ENCODE results near the gene ACADS. TPM values are rescaled to one million over a fixed set of nuclear protein-coding genes. Genes with fewer than 3 reads are reported as not detected.
"Not testable (repeated sequence)": the region's sequence is repeated elsewhere in the genome, so short reads cannot be mapped to it uniquely, and the experiment has no call there.

The ACADS gene
- total RNA-seq, 2 experiments from 2014 or later: 15.6 to 16.6 TPM

DNA sequence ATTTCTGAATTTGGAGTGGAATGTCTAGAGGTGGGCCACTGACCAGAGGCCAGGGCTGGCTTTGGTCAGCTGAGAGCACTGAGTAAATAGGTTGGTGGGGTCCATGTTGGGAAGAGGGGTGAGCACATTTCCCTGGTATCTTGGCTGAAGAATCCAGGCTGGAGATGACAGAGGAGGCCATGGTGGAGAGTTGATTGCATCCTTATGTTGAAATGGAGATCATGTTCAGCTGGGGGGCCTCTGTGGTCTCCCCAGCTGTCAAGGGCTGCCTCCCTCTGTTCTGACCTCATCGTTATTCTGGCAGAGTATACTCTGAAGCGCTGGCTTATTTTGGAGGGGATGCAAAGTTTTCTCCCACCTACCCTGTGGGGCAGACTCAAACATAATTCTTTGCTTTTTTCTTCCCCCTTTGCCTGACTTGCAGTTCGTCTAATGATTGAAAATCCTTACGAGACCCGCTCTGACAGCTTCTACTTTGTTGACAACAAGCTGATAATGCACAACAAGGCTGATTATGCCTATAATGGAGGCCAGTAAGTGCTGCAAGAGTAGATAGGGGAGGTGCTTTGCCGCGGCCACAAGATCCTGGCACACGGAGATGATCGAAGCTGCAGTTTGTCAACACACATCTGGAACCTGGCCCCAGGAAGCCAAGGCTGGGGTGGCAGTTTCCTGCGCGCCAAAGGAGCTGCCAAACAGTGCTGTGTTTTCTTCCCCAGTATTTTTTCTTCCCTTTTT lies 6.0 kb upstream of the ACADS start:
- intact Hi-C loops (cut with micrococcal nuclease): no loop called here
- peaks cover 64% of the 10 kb centered on the region for H3K36me3 Mint-ChIP-seq
- no peaks in the 10 kb centered on the region for H3K27me3 Mint-ChIP-seq
- H3K27ac Mint-ChIP-seq: no peak overlapping the region
- H3K4me1 Mint-ChIP-seq (ENCODE audit: low read depth): peaks cover under 1% of the 10 kb centered on the region
- H3K9me3 Mint-ChIP-seq: no peaks in the 10 kb centered on the region
- H3K4me3 Mint-ChIP-seq: no peak overlapping the region
- DNase-seq: no peak
- ChIA-PET POLR2A (no interaction called here), CTCF (interaction anchor here (0.5 to 2.0 kb wide), 4 partner anchors 70 to 267 kb away, joined by 3 to 8 read pairs (median 4); no protein-coding TSS in a partner anchor)

DNA sequence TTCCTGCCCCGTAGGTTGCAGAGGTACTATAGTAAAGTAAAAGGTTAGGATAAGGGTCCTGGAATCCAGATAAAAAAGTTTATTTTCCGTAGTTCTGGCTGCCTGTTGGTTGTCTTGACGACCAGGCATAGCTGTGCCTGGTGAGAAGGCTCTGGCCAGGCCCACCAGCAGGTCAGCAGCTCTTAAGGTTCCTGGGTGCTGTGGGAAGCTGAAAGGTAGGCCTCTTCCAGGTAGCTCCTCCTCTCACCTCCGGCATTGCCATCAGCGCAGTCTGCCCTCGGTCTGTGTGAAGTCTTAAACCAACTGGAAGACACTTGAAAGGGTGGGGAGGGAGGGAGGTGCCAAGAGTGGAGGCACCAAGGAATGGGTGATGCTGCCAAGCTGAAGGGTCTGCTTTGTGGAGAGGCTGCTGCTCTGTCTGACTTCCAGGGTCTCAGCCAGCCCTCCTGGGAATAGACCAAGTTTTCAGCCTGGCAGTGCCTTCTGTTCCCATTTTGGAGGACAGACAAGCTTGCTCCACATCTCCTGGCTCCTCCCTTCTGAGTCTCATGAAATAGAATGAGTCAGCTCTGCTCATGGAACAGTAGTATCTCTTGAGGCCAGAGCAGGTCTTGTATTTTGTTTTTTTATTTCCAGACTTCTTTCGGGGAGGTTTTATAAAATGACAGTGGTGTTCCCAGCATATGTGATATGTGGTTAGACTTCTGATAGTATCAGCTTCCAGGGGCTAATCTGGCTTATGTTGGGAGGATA lies 5.2 kb upstream of the ACADS start:
- H3K4me1 Mint-ChIP-seq (ENCODE audit: low read depth): peaks cover 8% of the 10 kb centered on the region
- intact Hi-C loops (cut with micrococcal nuclease): no loop called here
- POLR2A ChIA-PET: no interaction called here
- no peak for DNase-seq
- H3K36me3 Mint-ChIP-seq: peaks cover 60% of the 10 kb centered on the region
- no peaks in the 10 kb centered on the region for H3K27me3 Mint-ChIP-seq
- CTCF ChIA-PET: interaction anchor here (0.6 to 2.0 kb wide), 5 partner anchors 9 to 614 kb away, joined by 3 to 8 read pairs (median 5); no protein-coding TSS in a partner anchor
- no peak overlapping the region for H3K4me3 Mint-ChIP-seq
- no peak overlapping the region for H3K27ac Mint-ChIP-seq
- no peaks in the 10 kb centered on the region for H3K9me3 Mint-ChIP-seq

DNA sequence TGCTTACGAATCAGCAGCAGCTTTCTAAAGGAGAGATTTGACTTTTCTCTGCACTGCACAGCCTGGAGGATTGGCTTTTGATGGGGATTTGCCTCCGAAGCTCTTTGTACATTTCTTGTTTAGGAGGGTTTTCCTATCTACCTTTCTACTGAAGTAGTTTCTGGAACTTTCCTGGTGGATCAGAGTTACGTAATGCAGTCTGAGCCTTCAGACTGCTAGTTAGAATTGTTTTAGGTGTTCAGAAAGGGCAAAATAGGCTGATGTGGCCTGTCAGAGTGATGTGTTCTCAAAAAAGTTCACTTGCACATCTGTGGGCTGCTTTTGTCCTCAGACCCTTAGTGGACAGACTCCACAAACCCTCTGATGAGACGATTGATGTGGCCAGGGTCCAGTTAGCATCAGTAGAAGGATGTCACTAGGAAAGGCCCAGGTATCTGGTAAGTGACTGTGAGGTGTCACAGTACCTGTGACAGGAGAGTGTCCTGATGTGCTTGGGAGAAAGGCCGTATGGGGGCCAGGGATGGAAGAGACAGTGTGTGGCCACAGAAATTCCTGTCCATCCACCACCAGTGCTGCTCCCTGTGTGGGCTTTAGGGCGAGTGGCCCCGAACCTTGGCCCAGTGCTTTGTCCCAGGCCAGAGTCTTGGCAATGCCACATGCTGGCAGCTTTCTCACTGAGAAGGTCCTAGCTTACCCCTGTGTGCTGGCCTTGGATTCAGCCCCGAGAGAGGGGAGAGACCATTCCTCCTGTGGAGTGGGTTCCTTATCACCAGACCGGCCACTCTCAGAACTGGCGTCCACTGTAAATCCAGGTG lies 4.4 kb upstream of the ACADS start:
- no peaks in the 10 kb centered on the region for H3K27me3 Mint-ChIP-seq
- intact Hi-C loops (cut with micrococcal nuclease): no loop called here
- no peak overlapping the region for H3K27ac Mint-ChIP-seq
- peaks cover 13% of the 10 kb centered on the region for H3K4me1 Mint-ChIP-seq (ENCODE audit: low read depth)
- H3K9me3 Mint-ChIP-seq: no peaks in the 10 kb centered on the region
- H3K36me3 Mint-ChIP-seq: peaks cover 58% of the 10 kb centered on the region
- CTCF ChIA-PET: interaction anchor here (1.4 to 2.0 kb wide), 3 partner anchors 10 to 250 kb away, joined by 3 to 8 read pairs (median 5); no protein-coding TSS in a partner anchor
- DNase-seq: no peak
- no peak overlapping the region for H3K4me3 Mint-ChIP-seq
- POLR2A ChIA-PET: no interaction called here

DNA sequence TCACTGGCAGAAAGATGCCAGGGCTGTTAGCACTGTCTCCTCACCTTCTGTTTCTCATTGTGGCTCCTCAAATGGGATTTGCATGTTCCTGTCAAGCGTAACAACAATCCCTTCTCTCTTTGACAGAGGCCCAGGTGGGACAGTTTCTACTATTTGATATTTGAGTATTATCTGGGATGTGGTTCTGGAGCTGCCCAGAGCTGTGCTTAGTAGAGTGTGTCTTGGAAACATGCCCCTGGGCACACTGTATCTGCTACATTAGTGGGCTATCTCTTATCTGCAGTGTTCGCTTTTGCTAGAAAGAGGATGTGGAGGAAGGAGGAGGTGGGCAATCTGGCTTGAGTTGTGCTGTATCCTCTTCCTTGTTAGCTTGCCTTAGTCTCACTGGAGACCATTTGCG lies 3.8 kb upstream of the ACADS start:
- POLR2A ChIA-PET: no interaction called here
- H3K36me3 Mint-ChIP-seq: peaks cover 51% of the 10 kb centered on the region
- no peaks in the 10 kb centered on the region for H3K9me3 Mint-ChIP-seq
- no peak for DNase-seq
- no peak overlapping the region for H3K27ac Mint-ChIP-seq
- H3K27me3 Mint-ChIP-seq: no peaks in the 10 kb centered on the region
- peaks cover 17% of the 10 kb centered on the region for H3K4me1 Mint-ChIP-seq (ENCODE audit: low read depth)
- H3K4me3 Mint-ChIP-seq: no peak overlapping the region
- intact Hi-C loops (cut with micrococcal nuclease): no loop called here
- CTCF ChIA-PET: interaction anchor here (0.9 kb wide), 1 partner anchor 10 kb away, joined by 3 read pairs; no protein-coding TSS in a partner anchor

DNA sequence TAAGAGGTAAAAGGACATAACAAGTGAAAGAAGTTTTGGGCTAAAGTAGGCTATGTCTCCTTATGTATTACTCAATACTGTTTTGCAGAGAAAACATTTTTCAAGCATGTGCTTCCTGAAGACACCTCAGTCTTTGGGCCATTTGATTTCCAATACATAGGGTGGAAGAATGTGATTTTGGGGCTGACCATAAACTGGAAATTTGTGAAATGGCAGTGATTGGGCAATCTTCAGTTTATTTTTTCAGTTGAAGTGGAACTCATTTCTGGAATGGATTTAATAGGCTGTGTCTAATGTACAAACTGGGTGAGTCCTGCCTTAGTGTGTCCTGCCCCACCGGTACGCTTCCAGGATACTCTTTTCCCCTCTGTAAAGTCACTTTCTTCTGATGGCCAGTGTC lies 2.8 kb upstream of the ACADS start:
- Mint-ChIP-seq H3K4me3 (no peak overlapping the region), H3K9me3 (no peaks in the 10 kb centered on the region), H3K4me1 (ENCODE audit: low read depth) (peaks cover 17% of the 10 kb centered on the region), H3K36me3 (peaks cover 47% of the 10 kb centered on the region), H3K27ac (no peak overlapping the region), H3K27me3 (no peaks in the 10 kb centered on the region)
- POLR2A ChIA-PET: no interaction called here
- no peak for DNase-seq
- intact Hi-C loops (cut with micrococcal nuclease): no loop called here
- CTCF ChIA-PET: no interaction called here

DNA sequence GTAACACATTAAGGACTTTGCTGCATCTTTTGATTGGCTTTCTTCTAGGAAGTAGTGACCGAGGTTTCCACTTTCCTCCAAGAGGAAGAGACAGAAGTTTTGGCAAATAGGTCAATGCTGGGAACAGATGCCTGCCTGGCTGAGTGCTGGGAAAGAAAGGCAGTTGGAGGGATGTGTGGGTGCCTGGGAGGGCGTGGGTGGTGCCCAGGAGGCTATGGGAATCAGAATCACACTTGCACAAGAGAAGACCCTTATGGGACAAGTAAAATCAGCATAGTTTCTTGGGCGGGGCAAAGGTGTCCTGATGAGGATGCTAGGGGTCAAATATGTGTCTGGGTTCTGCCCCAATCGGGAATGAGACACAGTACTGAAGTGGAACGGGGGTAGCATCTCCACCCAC lies 906 bp upstream of the ACADS start:
- no peak for DNase-seq
- no peak overlapping the region for H3K27ac Mint-ChIP-seq
- H3K9me3 Mint-ChIP-seq: no peaks in the 10 kb centered on the region
- peak overlapping the region; percentile 87 for H3K4me3 Mint-ChIP-seq
- ChIA-PET POLR2A (no interaction called here), CTCF (interaction anchor here (0.6 to 1.1 kb wide), 4 partner anchors 13 to 252 kb away, joined by 4 read pairs; no protein-coding TSS in a partner anchor)
- peaks cover 34% of the 10 kb centered on the region for H3K36me3 Mint-ChIP-seq
- no peaks in the 10 kb centered on the region for H3K27me3 Mint-ChIP-seq
- intact Hi-C loops (cut with micrococcal nuclease): loop anchor here (5.0 kb wide), 2 partner anchors 37 to 142 kb away; partner anchors contain the start of genes MLEC and POP5
- peaks cover 17% of the 10 kb centered on the region for H3K4me1 Mint-ChIP-seq (ENCODE audit: low read depth)

DNA sequence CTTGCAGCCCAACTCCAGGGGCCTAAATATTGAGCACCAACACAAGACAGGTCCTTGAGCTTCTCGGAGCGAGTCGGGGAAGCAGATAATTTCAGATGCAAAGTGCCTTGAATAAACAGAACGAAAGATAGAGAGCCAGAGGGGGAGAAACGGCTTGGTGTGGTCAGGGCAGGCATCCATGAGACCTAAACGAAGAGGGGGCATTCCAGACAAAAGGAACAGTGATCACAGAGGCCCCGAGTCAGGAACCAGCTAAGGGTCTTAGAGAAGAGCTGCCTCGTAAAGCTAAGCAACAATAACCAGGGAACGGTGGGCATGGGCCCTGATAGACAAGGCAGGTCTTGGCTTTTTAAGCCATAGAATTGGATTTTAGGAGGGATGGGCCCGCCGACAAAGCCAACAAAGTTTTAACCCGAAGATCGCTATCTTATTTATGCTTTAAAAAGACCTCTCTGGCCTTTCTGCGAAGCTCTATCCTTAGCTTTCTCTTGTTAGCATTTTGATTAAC lies 421 bp upstream of the ACADS start:
- intact Hi-C loops (cut with micrococcal nuclease): loop anchor here (5.0 kb wide), 2 partner anchors 38 to 143 kb away; partner anchors contain the start of genes MLEC and POP5
- H3K9me3 Mint-ChIP-seq: no peaks in the 10 kb centered on the region
- H3K36me3 Mint-ChIP-seq: peaks cover 30% of the 10 kb centered on the region
- peak overlapping the region; percentile 87 for H3K4me3 Mint-ChIP-seq
- H3K4me1 Mint-ChIP-seq (ENCODE audit: low read depth): peaks cover 17% of the 10 kb centered on the region
- H3K27me3 Mint-ChIP-seq: no peaks in the 10 kb centered on the region
- ChIA-PET CTCF (interaction anchor here (0.6 to 1.1 kb wide), 7 partner anchors 13 to 251 kb away, joined by 3 to 5 read pairs (median 4); no protein-coding TSS in a partner anchor), POLR2A (interaction anchor here (1.1 kb wide), 1 partner anchor 132 kb away, joined by 3 read pairs; no protein-coding TSS in a partner anchor)
- no peak for DNase-seq
- H3K27ac Mint-ChIP-seq: no peak overlapping the region

DNA sequence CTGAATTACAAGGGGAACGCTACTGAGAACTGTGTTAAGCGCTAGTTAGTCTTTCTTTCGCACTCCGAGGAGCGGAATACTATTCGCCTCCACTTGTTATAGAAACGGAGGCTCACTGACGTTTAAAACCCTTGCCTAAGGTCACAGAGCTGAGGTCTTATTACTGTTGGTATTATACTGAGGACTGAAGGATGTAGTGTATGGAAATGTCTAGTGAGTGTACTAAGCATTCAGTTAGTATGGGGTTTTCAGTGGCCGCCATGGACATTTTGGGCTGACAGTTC lies 826 bp downstream of the ACADS start:
- no peak for DNase-seq
- H3K4me3 Mint-ChIP-seq: peak overlapping the region; percentile 87
- no peaks in the 10 kb centered on the region for H3K9me3 Mint-ChIP-seq
- H3K4me1 Mint-ChIP-seq (ENCODE audit: low read depth): peaks cover 17% of the 10 kb centered on the region
- CTCF ChIA-PET: no interaction called here
- no peak overlapping the region for H3K27ac Mint-ChIP-seq
- H3K36me3 Mint-ChIP-seq: peaks cover 26% of the 10 kb centered on the region
- POLR2A ChIA-PET: no interaction called here
- intact Hi-C loops (cut with micrococcal nuclease): loop anchor here (5.0 kb wide), 2 partner anchors 39 to 144 kb away; partner anchors contain the start of genes MLEC and POP5
- H3K27me3 Mint-ChIP-seq: no peaks in the 10 kb centered on the region

DNA sequence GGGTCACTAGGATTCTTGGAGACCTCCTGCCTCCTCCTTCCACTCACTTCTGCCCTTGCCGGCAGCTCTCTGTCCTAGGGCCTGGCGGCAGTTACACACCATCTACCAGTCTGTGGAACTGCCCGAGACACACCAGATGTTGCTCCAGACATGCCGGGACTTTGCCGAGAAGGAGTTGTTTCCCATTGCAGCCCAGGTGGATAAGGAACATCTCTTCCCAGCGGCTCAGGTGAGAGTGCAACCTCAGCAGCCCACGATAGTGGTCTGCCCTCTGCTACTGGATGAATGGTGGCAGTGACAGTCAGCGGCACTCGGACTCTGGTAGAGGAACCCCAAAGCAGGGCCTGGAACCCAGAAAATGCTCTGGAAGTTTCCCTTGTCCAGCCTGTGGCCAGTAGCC lies 1.3 kb downstream of the ACADS start:
- intact Hi-C loops (cut with micrococcal nuclease): loop anchor here (5.0 kb wide), 2 partner anchors 40 to 145 kb away; partner anchors contain the start of genes MLEC and POP5
- H3K36me3 Mint-ChIP-seq: peaks cover 26% of the 10 kb centered on the region
- POLR2A ChIA-PET: no interaction called here
- H3K27me3 Mint-ChIP-seq: no peaks in the 10 kb centered on the region
- H3K4me1 Mint-ChIP-seq (ENCODE audit: low read depth): peaks cover 17% of the 10 kb centered on the region
- no peak overlapping the region for H3K4me3 Mint-ChIP-seq
- CTCF ChIA-PET: no interaction called here
- no peaks in the 10 kb centered on the region for H3K9me3 Mint-ChIP-seq
- no peak for DNase-seq
- H3K27ac Mint-ChIP-seq: no peak overlapping the region

DNA sequence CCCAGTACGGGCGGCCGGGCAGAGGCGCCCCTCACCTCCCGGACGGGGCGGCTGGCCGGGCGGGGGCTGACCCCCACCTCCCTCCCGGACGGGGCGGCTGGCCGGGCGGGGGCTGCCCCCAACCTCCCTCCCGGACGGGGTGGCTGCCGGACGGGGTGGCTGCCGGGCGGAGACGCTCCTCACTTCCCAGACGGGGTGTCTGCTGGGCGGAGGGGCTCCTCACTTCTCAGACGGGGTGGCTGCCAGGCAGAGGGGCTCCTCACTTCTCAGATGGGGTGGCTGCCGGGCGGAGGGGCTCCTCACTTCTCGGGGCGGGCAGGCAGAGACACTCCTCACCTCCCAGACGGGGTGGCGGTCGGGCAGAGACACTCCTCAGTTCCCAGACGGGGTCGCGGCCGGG lies 6.6 kb downstream of the ACADS start:
- H3K4me3 Mint-ChIP-seq; intact Hi-C loops (cut with micrococcal nuclease): not testable (repeated sequence)

DNA sequence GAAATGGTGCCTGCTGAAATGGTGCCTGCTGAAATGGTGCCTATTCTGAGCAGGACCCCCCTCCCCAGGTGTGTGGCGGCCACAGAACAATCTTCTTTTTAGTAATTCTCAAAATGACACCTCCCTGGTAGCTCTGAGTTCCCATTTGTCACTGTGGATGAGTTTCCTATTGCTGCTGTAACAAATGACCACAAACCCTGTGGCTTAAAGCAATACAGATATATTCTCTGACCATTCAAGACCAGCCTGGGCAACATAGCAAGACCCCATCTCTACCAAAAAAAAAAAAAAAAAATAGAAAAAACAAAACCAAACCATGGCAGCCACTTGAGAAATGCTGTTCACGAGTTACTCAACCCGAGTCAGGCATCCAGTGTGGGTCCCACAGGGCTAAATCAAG lies 7.9 kb downstream of the ACADS start:
- H3K4me1 Mint-ChIP-seq (ENCODE audit: low read depth): no peaks in the 10 kb centered on the region
- H3K9me3 Mint-ChIP-seq: no peaks in the 10 kb centered on the region
- H3K36me3 Mint-ChIP-seq: peaks cover 12% of the 10 kb centered on the region
- ChIA-PET POLR2A (no interaction called here), CTCF (no interaction called here)
- DNase-seq: no peak
- intact Hi-C loops (cut with micrococcal nuclease): no loop called here
- no peak overlapping the region for H3K27ac Mint-ChIP-seq
- H3K4me3 Mint-ChIP-seq: no peak overlapping the region
- H3K27me3 Mint-ChIP-seq: no peaks in the 10 kb centered on the region

More for the DNA sequence above, 6.6 kb downstream of the ACADS start:
- H3K9me3 Mint-ChIP-seq; H3K4me1 Mint-ChIP-seq (ENCODE audit: low read depth); H3K27me3 Mint-ChIP-seq; CTCF ChIA-PET; DNase-seq; POLR2A ChIA-PET; H3K27ac Mint-ChIP-seq: not testable (repeated sequence)
- peaks cover 12% of the 10 kb centered on the region for H3K36me3 Mint-ChIP-seq

DNA sequence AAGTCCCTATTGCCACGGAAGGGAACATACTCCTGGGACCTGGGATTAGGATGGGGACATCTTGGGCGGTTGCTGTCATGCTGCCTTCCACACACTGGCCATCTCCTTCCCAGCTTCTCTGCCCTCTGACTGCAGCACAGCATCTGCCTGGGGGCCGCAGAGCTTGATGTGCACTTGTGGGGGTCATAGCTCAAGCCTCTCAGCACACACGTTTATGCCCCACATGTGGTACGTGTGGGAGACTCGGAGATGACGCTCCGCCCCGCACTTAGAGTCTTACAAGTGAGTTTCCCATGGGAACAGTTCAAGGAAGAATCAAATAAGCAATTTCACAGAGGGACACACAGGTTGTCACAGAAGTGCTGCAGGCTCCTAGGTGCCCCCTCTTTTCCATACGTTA lies 8.6 kb downstream of the ACADS start:
- H3K4me1 Mint-ChIP-seq (ENCODE audit: low read depth): no peaks in the 10 kb centered on the region
- ChIA-PET CTCF (no interaction called here), POLR2A (no interaction called here)
- no peak overlapping the region for H3K4me3 Mint-ChIP-seq
- no peak overlapping the region for H3K27ac Mint-ChIP-seq
- no peaks in the 10 kb centered on the region for H3K27me3 Mint-ChIP-seq
- DNase-seq: no peak
- peaks cover 10% of the 10 kb centered on the region for H3K36me3 Mint-ChIP-seq
- no peaks in the 10 kb centered on the region for H3K9me3 Mint-ChIP-seq
- intact Hi-C loops (cut with micrococcal nuclease): no loop called here
